Measurements from ENCODE around the gene VILL.

GRCh38 chr3:38015485-38015884 is 24.9 kb downstream of the VILL start:
- TF ChIP-seq REST (IDR thresholded peaks at IDR 0.05; ENCODE audit: borderline replicate concordance) (no peak), CTCF (IDR thresholded peaks at IDR 0.05; ENCODE audit: poor library complexity, severe bottlenecking) (no peak), SMC3 (conservative IDR thresholded peaks at IDR 0.05; ENCODE audit: poor library complexity) (no peak), POLR2AphosphoS5 (IDR thresholded peaks at IDR 0.05) (no peak), EZH2 (IDR thresholded peaks at IDR 0.05; ENCODE audit: borderline replicate concordance, insufficient read depth, low read length, poor library complexity, severe bottlenecking) (no peak), TAF1 (IDR thresholded peaks at IDR 0.05; ENCODE audit: low read depth) (no peak), MXI1 (conservative IDR thresholded peaks at IDR 0.05; ENCODE audit: poor library complexity, severe bottlenecking) (no peak), EP300 (conservative IDR thresholded peaks at IDR 0.05; ENCODE audit: poor library complexity, severe bottlenecking) (no peak), RAD21 (conservative IDR thresholded peaks at IDR 0.05) (no peak)
